Activated T-helper 1 cell treated with Interleukin-2 at 50 U/mL for 16 hours (primary cell): ENCODE measurements around the gene ADCK1.
"Not testable (repeated sequence)": the region's sequence is repeated elsewhere in the genome, so short reads cannot be mapped to it uniquely, and the experiment has no call there.

Source experiments
- DNase-seq: peaks from one replicate; pipeline ENCODE4 v3.0.0-alpha.2; 2020; ENCODE audit warnings: low read depth

The ADCK1 gene

GRCh38 chr14:77865455-77865854 is 65.5 kb downstream of the ADCK1 start:
- no peak for DNase-seq

DNA sequence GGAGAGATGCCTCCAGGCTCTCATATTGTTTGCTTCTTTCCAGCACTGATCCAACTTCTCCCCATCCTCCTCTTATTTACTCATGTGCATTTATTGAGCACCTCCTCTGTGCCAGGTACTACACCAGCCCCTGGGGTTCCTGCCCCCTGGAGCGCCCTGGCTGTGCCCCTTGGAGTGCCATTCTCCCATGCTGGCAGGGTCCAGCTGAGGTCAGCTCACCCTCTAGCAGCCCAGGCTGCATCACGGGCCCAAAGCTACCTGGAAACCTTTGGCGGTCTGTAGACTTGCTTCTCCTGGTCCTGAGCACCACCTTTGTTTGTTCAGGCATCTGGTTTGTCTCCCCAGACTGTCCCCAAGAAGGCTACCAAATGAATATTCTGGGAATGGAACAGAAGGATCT is 67.0 kb downstream of the ADCK1 start:
- DNase-seq, result no peak

- DNase-seq, result no peak
These were observed 67.6 kb downstream of the ADCK1 start for GRCh38 chr14:77867476-77867875.

DNA sequence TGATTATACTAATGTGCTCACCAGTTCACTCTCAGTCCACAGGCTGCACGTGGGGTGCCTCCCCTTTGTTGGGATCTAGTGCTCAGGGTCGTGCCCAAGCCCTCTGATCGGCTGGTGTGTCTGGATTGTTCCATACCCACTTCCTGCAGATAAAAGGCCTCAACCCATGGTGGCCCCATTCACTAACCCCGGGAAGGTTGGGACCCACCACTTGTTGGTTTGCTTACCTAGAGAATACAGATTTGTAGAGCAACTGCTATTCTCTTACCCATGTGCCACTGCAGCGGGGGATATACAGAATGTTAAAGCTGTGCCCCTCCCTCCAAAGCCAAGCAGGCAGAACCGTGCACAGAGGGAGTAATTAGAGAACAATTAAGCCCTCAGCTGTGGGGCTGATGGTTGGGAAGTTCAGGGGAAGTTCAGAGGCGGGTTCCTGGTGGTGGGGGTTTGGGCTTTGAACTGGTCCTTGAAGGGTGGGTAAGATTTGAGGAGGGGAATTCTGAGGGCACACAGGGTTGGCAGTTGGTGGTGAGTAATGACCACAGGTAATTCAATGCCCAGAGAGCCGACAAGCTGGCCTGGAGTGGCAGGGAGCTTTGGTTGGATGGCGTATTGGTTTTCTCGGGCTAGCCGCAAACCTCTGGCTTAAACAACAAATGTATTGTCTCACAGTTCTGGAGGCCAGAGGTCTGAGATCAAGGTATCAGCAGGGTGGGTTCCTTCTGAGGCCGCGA is 68.8 kb downstream of the ADCK1 start:
- DNase-seq, result no peak

DNA sequence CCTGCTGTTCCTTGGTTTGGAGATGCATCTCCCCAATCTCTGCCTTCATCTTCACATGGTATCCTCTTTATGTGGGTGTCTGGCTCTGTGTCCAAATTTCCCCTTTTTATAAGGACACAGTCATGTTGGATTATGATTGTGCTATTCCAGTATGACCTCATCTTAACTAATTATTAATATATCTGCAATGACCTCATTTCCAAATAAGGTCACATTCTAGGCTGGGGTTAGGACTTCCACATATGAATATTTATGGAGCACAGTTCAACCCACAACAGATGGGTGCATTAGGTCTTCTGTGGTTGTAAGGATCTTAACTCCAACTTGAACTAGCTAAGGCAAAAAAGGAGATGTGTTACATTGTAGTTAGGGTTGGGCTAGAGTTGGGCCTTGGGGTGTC is 69.4 kb downstream of the ADCK1 start:
- DNase-seq, result no peak

DNA sequence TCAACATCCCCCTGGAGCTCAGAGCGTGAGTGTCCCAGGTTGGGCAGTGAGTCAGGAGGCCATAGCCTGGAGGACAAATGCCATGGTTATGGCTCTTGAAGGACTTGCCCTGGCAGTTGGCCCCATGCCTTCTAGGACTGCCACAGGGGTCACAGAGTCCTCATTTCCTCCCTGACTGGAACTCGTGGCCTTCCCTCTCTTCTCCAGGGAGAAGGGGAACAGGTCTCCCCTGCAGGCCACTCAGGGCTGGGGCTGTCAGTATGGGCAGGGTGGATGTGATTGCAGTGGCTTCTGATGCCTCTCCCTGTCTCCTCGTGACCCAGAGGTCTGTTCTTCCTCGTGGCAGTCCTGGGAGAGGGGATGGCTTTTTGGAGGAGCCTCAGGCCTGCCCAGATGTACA is 70.7 kb downstream of the ADCK1 start:
- no peak for DNase-seq

GRCh38 chr14:77872152-77872551 is 72.2 kb downstream of the ADCK1 start:
- DNase-seq, result no peak

GRCh38 chr14:77872983-77873382 is 73.1 kb downstream of the ADCK1 start:
- DNase-seq, result no peak

DNA sequence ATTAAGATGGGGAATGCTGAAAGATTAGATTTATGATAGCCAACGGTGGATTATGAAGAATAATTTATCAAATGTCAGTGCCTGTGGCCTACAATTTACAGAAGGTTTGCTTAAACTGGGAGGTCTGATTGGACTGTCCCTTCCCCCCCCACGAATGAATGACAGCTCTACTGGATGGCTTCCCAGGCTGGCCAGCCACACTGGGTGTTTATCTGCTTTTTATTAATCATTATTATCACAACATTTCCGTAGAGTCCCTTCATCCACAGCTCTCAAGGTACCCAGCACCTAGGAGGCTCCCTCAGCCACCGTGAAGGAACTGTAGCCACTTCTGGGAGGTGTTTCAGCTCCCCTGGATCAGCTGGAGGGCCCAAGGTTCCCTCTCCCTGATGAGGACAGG is 78.9 kb downstream of the ADCK1 start:
- no peak for DNase-seq

GRCh38 chr14:77880056-77880455 is 80.1 kb downstream of the ADCK1 start:
- DNase-seq, result no peak

DNA sequence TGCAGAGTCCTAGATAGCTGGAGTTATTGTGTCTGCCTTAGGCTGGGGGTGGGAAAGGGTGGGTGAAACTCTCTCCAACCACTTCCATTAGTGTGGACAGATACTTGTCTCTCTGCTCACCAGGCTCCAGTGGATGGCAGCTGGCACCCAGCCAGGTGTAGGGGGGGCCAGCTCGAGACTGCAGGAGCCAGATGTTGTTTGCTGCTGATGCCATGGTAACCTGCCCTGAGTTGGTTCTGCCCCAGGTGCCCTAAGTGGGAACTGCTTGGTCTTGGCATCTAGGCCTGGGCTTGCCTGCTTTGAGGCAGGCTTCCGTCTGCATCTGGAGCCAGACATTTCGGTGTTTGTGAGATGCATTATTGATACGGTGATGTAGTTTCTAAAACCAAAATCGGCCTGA is 82.2 kb downstream of the ADCK1 start:
- no peak for DNase-seq

DNA sequence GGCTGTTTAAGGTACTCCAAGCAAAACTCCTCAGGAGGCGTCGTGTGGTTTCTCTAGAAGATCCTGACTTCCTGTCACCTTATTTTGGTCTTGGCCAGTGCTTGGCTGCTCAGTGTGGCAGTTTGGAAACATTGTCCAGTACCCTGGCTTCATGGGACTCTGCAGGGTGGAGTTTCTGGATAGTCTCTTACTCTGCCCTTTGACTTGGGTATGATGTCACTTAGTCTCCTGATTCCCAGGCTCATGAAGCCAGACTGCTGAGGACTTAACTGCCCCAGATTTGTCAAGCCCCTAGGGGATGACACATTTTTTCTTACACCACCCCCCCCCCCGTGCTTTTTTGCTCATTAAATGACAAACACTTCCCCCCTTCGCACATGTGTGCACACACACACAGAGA is 82.7 kb downstream of the ADCK1 start:
- no peak for DNase-seq

DNA sequence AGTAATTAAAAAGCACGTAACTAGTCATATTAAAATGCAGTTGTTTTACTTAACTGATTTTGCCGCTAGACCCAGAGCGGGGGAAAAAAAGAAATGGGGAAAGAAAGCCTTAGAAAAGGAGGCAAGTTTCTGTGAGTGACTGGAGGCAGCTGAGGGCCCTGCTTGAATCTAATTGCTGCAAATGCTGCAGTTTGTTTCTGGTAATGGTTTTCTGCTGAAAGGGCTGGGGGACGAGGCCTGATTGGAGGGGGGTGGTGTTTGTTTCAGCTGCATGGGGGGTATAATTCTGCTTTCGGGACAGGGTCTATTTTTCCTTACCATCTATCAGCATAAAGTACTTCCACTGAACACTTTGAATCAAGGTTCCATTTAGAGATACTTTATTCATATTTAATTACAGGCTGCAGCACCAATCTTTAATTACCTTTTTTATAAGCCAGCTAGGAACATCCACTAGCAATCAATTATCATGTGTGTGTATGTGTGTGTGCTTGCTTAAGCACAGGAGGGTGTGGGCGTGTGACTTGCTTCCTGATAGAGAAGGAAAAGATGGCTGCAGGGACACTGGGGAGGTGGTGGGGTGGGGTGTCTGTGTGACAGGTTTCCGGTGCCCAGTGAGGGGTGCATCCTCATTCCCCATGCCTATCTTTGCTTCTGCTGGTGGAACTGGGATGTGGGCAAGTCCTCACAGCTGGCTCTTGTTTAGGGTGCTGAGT is 83.4 kb downstream of the ADCK1 start:
- DNase-seq, result no peak

GRCh38 chr14:77883847-77884238 is 83.9 kb downstream of the ADCK1 start:
- no peak for DNase-seq

DNA sequence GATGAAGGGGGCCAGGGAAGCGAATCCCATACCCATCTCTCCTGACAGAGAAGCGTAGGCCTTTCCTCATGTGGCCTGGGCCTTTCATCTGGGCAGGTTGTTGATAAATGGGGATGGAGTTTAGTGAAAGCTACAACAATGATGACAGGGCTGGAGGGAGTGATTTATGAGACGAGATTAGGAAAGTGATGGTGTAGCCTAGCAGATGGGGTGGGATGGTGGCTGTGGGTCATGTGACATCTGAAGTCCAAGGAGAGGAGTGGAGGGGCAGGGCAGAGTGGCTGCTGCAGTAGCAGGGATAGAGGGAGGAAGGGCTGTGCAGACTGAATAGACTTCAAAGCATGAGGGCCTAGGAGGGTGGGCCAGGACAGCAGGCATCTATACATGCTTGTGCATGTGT is 85.5 kb downstream of the ADCK1 start:
- no peak for DNase-seq

- no peak for DNase-seq
These were observed 86.1 kb downstream of the ADCK1 start for GRCh38 chr14:77886010-77886409.

- DNase-seq, result not testable (repeated sequence)
These were observed 89.0 kb downstream of the ADCK1 start for GRCh38 chr14:77888903-77889302.

DNA sequence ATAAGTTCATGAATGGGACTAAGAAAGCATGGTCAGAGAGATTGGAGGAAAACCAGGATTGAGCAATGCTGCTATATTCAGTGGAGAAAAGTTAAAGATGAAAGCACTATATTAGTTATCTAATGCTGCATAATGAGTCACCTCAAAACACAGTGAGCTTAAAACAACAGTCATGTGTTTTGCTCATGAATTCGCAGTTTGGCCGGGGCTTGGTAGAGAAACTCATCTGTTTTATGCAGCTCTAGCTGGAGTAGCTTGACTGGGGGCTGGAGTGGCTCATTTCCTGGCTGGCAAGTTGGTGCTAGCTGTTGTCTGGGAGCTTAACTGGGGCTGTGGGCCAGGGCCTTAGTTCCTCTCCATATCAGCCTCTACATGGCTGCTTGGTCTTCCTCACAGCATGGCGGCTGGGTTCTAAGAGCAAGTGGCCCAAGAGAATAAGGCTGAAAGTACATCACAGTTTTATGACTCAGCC is 90.1 kb downstream of the ADCK1 start:
- DNase-seq, result no peak

DNA sequence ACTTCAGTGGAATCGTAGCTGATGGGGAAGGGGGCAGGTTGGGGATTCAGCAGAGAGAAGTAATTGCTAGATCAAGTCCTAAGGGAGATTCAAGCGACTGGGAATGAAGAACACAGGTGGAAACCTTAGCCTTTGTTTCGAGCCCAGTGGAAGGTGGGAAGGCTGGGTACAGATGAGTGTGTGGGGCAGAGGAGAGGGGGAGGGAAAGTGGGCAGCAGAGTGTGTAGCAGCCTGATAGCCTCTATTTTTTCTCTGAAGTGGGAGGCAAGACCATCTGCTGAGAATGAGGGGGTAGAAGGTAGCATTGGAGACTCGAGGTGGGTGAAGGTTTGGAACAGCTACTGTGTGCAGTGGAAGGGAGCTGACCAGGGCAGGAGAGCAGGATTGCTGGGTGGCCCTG is 91.0 kb downstream of the ADCK1 start:
- DNase-seq, result no peak

DNA sequence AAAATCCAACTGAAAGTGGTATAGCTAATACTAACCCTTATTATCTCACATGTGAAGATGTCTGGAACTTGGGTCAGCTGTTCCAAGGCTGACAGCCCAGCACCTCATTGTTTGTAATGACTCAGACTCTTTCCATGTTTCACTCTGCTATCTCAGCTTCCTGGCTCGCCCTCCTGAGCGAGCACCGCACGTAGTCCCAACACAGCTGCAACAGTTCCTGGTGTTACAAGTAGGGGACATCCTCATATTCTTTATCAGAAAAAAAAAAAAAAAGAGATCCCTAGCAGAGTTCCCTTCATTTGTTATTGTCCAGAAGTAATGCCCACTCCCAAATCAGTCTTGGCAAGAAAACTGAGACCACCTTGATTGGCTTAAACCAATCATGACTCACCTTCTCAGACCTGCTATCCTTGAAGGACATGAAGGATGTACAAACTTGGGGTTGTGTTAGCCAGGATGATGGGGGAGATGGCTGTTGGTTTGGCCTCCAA is 92.5 kb downstream of the ADCK1 start:
- DNase-seq, result no peak

- DNase-seq, result no peak
These were observed 93.1 kb downstream of the ADCK1 start for GRCh38 chr14:77892890-77893484.

GRCh38 chr14:77897374-77897773 is 97.5 kb downstream of the ADCK1 start:
- no peak for DNase-seq

DNA sequence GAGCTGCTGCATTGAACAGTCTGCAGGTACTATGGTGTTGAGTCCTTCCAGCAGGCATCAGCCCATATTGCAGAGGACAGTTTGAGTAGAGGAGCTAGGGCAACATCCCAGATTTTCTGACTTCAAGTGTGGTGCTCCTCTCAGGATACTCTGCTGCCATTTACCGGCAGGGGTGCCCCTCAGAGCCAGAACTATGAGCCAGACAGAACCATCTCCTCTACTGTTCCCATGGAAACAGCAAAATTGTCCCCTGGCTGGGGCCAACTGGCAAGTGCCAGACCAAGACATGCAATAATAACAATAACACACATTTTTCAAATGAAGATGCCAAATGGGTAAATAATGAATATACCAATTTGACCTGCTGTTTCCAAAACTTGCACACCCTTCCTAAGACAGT is 102.9 kb downstream of the ADCK1 start:
- DNase-seq, result no peak
